Esophagus muscularis mucosa (tissue), 4 donors: ENCODE data around the gene CTDP1.

Source experiments
- CTCF ChIP-seq, 3 experiments: fragments of 200-600 bp in 2 of 3; fragments of 450-650 bp in 1 of 3; sonication (generic) in 2 of 3; IDR thresholded peaks; one replicate each; pipeline ENCODE4 v1.5.1; 2017 to 2019; ENCODE audit warnings: antibody characterized with exemption in 3 of 3, mild to moderate bottlenecking in 2 of 3, moderate library complexity in 1 of 3
- EP300 ChIP-seq: sonication (generic); formaldehyde crosslinking; IDR thresholded peaks from one replicate; pipeline ENCODE4 v1.6.1; 2017; ENCODE audit warnings: antibody characterized with exemption
- POLR2A ChIP-seq: fragments of 450-650 bp; IDR thresholded peaks from one replicate; pipeline ENCODE4 v1.6.1; 2017; ENCODE audit warnings: antibody characterized with exemption, moderate library complexity, mild to moderate bottlenecking, low read depth

GRCh38 chr18:79712206-79712857, 32.7 kb downstream of the CTDP1 start:
- TF ChIP-seq EP300, result no peak
- TF ChIP-seq CTCF (IDR thresholded peaks at IDR 0.05), result no peak
- TF ChIP-seq POLR2A, result no peak
